Activated T-cell treated with anti-CD3 and anti-CD28 coated beads, Interleukin-2, amount 50 U/mL, for 24 hours (primary cell): ENCODE results near the gene MAP3K19.
A peak's percentile ranks its signal among the peaks of the same experiment; 100 is the strongest.
"Not testable (repeated sequence)": the region's sequence is repeated elsewhere in the genome, so short reads cannot be mapped to it uniquely, and the experiment has no call there.

Experiments used
- DNase-seq: peaks from one replicate; pipeline ENCODE4 v3.0.0-alpha.2; 2020
- H3K27ac Mint-ChIP-seq: 2 replicates; pipeline ENCODE4 v1.8.0; 2020; ENCODE audit warnings: mild to moderate bottlenecking, mixed read lengths
- H3K27me3 Mint-ChIP-seq: 2 replicates; pipeline ENCODE4 v1.8.0; 2020; ENCODE audit warnings: mixed read lengths
- H3K36me3 Mint-ChIP-seq: 2 replicates; pipeline ENCODE4 v1.8.0; 2020; ENCODE audit warnings: low read depth, mixed read lengths
- H3K4me1 Mint-ChIP-seq: 2 replicates; pipeline ENCODE4 v1.8.0; 2020; ENCODE audit warnings: low read depth, mixed read lengths
- H3K4me3 Mint-ChIP-seq: 2 replicates; pipeline ENCODE4 v1.8.0; 2020; ENCODE audit warnings: mild to moderate bottlenecking, moderate library complexity, mixed read lengths
- H3K9me3 Mint-ChIP-seq: 2 replicates; pipeline ENCODE4 v1.8.0; 2020; ENCODE audit warnings: mixed read lengths

Gene MAP3K19

GRCh38 chr2:134982603-134983002 is 64.6 kb downstream of the MAP3K19 start:
- DNase-seq, result no peak
- peaks cover 7% of the 10 kb centered on the region for H3K27me3 Mint-ChIP-seq
- H3K27ac Mint-ChIP-seq, result no peak overlapping the region
- no peaks in the 10 kb centered on the region for H3K36me3 Mint-ChIP-seq
- H3K4me3 Mint-ChIP-seq, result no peak overlapping the region
- H3K9me3 Mint-ChIP-seq, result peaks cover 6% of the 10 kb centered on the region
- H3K4me1 Mint-ChIP-seq, result no peaks in the 10 kb centered on the region

- Mint-ChIP-seq H3K27me3 (peaks cover 7% of the 10 kb centered on the region), H3K9me3 (peaks cover 6% of the 10 kb centered on the region), H3K27ac (no peak overlapping the region), H3K36me3 (no peaks in the 10 kb centered on the region), H3K4me3 (no peak overlapping the region), H3K4me1 (no peaks in the 10 kb centered on the region)
- no peak for DNase-seq
Observed at GRCh38 chr2:134980639-134981038, 66.6 kb downstream of the MAP3K19 start.

DNA sequence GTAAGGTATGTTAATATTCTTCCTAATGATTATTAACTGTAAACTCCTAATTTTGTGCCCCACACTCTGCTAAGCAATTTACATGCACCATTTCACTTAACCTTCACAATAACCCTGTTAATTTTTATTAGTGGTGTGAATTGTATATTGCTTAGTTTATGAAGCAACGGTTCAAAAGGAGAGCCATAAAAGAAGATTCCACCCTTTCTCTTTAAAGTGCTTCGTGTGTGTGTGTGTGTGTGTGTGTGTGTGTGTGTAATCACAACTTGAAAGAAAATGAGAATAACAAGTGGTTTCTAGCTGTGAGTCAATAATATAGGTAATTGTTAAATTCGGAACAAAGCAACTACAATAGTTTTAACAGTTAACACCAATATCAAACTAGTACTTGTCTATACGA is 68.0 kb downstream of the MAP3K19 start:
- H3K27ac Mint-ChIP-seq, result no peak overlapping the region
- H3K27me3 Mint-ChIP-seq, result peaks cover 7% of the 10 kb centered on the region
- no peak for DNase-seq
- H3K4me3 Mint-ChIP-seq, result no peak overlapping the region
- peaks cover 10% of the 10 kb centered on the region for H3K9me3 Mint-ChIP-seq
- peaks cover 7% of the 10 kb centered on the region for H3K36me3 Mint-ChIP-seq
- peaks cover 3% of the 10 kb centered on the region for H3K4me1 Mint-ChIP-seq

- H3K27me3 Mint-ChIP-seq, H3K27ac Mint-ChIP-seq, DNase-seq, H3K4me3 Mint-ChIP-seq: not testable (repeated sequence)
- Mint-ChIP-seq H3K4me1 (peaks cover 14% of the 10 kb centered on the region), H3K36me3 (peaks cover 11% of the 10 kb centered on the region), H3K9me3 (peaks cover 23% of the 10 kb centered on the region)
Observed at GRCh38 chr2:134977104-134977503, 70.1 kb downstream of the MAP3K19 start.

- H3K9me3 Mint-ChIP-seq, result peaks cover 29% of the 10 kb centered on the region
- peaks cover 7% of the 10 kb centered on the region for H3K27me3 Mint-ChIP-seq
- H3K36me3 Mint-ChIP-seq, result peaks cover 14% of the 10 kb centered on the region
- H3K27ac Mint-ChIP-seq, result no peak overlapping the region
- DNase-seq, result no peak
- H3K4me3 Mint-ChIP-seq, result no peak overlapping the region
- H3K4me1 Mint-ChIP-seq, result peaks cover 14% of the 10 kb centered on the region
Observed at GRCh38 chr2:134976074-134976702, 71.1 kb downstream of the MAP3K19 start.

DNA sequence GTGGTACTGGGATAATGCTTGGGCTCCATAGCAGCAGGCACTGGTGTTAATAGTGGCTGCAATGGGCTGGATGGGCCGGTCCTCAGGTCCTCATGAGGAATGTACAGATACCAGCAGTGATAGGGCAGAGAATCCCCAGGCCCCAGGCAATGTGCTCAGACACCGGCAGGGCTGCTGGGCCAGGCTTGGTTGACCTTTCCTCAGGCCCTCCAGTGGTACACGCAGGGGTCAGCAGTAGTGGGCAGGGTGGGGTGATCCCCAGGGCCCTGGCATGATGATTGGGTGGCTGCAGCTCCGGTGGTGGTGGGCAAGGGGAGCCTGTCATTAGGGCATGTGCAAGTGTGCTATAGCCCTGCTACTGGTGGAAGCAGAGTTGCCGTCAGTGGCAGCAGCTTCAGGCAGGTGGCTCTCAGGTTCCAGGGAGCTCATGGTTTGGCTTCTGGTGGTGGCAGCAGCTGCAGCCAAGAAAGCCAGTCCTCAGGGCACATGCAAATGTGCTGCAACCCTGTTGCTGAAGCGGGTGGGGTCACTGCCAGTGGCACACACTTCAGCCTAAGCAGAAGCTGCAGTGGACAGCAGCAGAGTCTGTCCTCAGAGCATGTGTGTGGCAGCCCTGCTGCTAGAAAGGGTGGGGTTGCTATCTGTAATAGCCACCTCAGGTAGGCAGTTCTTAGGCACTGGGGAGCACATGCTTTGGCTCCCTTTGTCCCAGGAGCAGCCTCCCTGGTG is 71.8 kb downstream of the MAP3K19 start:
- Mint-ChIP-seq H3K27ac (no peak overlapping the region), H3K4me1 (peaks cover 14% of the 10 kb centered on the region), H3K36me3 (peaks cover 14% of the 10 kb centered on the region), H3K9me3 (peaks cover 34% of the 10 kb centered on the region), H3K4me3 (no peak overlapping the region), H3K27me3 (peaks cover 6% of the 10 kb centered on the region)
- no peak for DNase-seq

DNA sequence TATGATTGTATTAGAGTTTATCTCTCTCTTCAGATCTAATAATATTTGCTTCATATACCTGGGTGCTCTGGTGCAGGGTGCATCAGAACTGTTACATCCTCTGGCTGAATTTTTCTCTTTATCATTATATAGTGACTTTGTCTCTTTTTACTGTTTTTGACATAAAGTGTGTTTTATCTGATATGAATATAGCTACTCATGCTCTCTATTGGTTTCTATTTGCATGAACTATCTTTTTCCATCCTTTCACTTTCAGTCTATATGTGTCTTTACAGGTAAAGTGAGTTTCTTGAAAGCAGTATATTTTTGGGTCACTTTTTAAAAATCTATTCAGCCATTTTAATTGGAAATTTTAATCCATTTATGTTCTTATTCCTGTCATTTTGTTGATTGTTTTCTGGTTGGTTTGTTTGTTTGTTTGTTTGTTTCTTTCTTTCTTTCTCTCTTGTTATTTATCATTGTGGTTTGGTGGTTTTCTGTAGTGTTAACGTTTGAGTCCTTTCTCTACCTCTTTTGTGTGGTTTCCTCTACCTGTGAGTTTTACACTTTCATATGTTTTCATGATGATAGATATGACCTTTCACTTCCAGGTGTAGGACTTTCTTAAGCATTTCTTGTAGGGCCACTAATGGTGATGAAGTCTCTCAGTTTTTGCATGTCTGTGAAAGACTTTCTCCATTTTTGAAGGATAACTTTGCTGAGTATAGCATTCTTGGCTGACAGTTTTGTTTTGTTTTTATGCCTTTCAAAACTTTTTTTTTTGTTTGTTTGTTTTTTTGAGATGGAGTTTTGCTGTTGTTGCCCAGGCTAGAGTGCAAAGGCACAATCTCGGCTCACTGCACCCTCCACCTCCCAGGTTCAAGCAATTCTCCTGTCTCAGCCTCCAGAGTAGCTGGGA is 73.8 kb downstream of the MAP3K19 start:
- peaks cover under 1% of the 10 kb centered on the region for H3K27me3 Mint-ChIP-seq
- peaks cover 14% of the 10 kb centered on the region for H3K4me1 Mint-ChIP-seq
- peaks cover 44% of the 10 kb centered on the region for H3K9me3 Mint-ChIP-seq
- peaks cover 14% of the 10 kb centered on the region for H3K36me3 Mint-ChIP-seq
- H3K27ac Mint-ChIP-seq, result peak overlapping the region; percentile 82
- DNase-seq, result no peak
- no peak overlapping the region for H3K4me3 Mint-ChIP-seq

DNA sequence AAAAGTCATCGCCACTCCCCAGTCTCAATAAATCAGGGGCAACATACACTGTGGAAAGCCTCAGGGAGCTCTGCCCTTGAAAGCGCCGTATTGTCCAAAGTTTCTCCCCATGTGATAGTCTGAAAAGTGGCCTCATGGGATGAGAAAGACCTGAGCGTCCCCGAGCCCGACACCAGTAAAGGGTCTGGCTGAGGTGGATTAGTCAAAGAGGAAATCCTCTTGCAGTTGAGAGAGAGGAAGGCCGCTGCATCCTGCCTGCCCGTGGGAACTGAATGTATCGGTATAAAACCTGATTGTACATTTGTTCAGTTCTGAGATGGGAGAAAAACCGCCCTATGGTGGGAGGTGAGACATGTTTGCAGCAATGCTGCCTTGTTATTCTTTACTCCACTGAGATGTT is 80.1 kb downstream of the MAP3K19 start:
- H3K4me3 Mint-ChIP-seq, H3K27ac Mint-ChIP-seq, H3K27me3 Mint-ChIP-seq, H3K4me1 Mint-ChIP-seq, H3K36me3 Mint-ChIP-seq, DNase-seq: not testable (repeated sequence)
- H3K9me3 Mint-ChIP-seq, result peaks cover 21% of the 10 kb centered on the region

DNA sequence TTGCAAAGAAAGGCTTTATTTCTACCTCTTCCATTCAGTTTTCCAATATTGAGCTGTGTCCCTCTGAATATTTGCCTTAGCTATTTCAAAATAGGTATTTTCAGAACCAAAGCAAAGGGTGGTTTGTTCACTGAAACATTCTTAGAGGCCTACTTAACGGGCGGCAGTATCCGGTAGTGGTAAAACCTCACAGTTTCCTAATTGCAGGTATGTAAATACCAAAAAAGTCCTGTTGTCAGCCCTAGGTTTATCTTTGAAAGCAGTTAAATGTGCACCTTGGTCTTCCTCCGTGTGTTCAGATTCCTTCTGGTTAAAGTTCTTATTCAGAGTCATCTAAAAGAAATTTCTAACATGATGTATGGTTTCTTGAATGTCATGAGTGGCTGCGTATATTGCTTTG is 89.8 kb downstream of the MAP3K19 start:
- Mint-ChIP-seq H3K9me3 (no peaks in the 10 kb centered on the region), H3K4me1 (peaks cover 14% of the 10 kb centered on the region), H3K36me3 (peaks cover 72% of the 10 kb centered on the region), H3K27me3 (no peaks in the 10 kb centered on the region), H3K27ac (no peak overlapping the region), H3K4me3 (no peak overlapping the region)
- no peak for DNase-seq

GRCh38 chr2:134955744-134956143 is 91.5 kb downstream of the MAP3K19 start:
- peaks cover 14% of the 10 kb centered on the region for H3K4me1 Mint-ChIP-seq
- no peaks in the 10 kb centered on the region for H3K27me3 Mint-ChIP-seq

GRCh38 chr2:134954065-134954464 is 93.2 kb downstream of the MAP3K19 start:
- Mint-ChIP-seq H3K9me3 (no peaks in the 10 kb centered on the region), H3K4me1 (peaks cover 27% of the 10 kb centered on the region), H3K36me3 (peaks cover 94% of the 10 kb centered on the region), H3K4me3 (no peak overlapping the region), H3K27me3 (no peaks in the 10 kb centered on the region), H3K27ac (peak overlapping the region; percentile 64)
- DNase-seq, result no peak

More at GRCh38 chr2:134955744-134956143, 91.5 kb downstream of the MAP3K19 start:
- no peak for DNase-seq
- Mint-ChIP-seq H3K27ac (no peak overlapping the region), H3K9me3 (no peaks in the 10 kb centered on the region), H3K4me3 (no peak overlapping the region), H3K36me3 (peaks cover 88% of the 10 kb centered on the region)

GRCh38 chr2:134952608-134953007 is 94.6 kb downstream of the MAP3K19 start:
- Mint-ChIP-seq H3K9me3 (no peaks in the 10 kb centered on the region), H3K4me1 (peaks cover 33% of the 10 kb centered on the region), H3K27ac (no peak overlapping the region), H3K27me3 (no peaks in the 10 kb centered on the region), H3K36me3 (peaks cover 94% of the 10 kb centered on the region), H3K4me3 (no peak overlapping the region)
- DNase-seq, result no peak

DNA sequence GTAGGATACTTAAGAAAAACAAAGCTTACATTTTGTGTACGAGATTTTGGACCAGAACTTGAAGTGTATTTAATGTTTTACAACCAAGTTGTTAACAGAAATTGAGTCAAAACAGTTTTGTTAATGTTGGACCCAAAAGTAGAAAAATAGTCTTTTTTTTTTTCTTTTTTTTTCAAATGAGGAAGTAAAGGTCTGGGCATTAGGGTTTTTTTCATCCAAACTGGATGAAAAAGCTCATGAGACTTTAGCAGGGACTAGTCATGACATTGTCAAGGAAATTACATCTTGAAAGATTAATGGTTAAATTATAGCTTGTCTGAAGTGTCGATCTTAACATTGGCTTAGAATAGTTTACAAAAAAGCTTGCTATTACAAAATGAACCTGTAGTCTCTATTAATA is 96.4 kb downstream of the MAP3K19 start:
- Mint-ChIP-seq H3K27me3 (no peaks in the 10 kb centered on the region), H3K4me3 (no peak overlapping the region), H3K4me1 (peaks cover 35% of the 10 kb centered on the region), H3K36me3 (peaks cover 91% of the 10 kb centered on the region), H3K27ac (no peak overlapping the region), H3K9me3 (no peaks in the 10 kb centered on the region)
- no peak for DNase-seq

- Mint-ChIP-seq H3K27ac (peak overlapping the region; percentile 83), H3K4me3 (no peak overlapping the region), H3K27me3 (no peaks in the 10 kb centered on the region), H3K36me3 (peaks cover 92% of the 10 kb centered on the region), H3K9me3 (no peaks in the 10 kb centered on the region), H3K4me1 (peaks cover 36% of the 10 kb centered on the region)
- no peak for DNase-seq
Observed at GRCh38 chr2:134949981-134950708, 97.1 kb downstream of the MAP3K19 start.
